Measurements from ENCODE around the gene CAMTA1.
A peak's percentile ranks its signal among the peaks of the same experiment; 100 is the strongest.

CAMTA1 gene

DNA sequence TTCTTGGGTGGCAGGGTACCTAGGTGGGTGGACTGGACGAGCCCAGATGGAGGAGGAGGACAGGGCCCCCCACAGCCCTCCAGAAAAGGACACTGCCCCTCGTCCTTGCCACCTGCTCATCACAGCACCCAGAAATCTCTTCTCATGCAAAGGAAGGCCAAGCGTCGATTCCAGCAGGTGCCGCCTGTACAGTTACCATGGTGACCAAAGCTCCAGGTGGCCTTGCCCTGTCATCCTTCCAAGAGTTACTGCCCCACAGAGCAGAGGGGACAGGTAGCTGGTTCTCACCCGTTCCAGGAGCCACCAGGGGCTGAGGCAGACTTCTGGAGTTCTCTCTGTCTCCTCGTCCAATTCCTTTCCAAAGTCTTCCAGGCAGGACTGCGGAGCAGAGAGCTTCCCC, 865.9 kb downstream of the CAMTA1 start:
- DNase-seq: no peak

DNA sequence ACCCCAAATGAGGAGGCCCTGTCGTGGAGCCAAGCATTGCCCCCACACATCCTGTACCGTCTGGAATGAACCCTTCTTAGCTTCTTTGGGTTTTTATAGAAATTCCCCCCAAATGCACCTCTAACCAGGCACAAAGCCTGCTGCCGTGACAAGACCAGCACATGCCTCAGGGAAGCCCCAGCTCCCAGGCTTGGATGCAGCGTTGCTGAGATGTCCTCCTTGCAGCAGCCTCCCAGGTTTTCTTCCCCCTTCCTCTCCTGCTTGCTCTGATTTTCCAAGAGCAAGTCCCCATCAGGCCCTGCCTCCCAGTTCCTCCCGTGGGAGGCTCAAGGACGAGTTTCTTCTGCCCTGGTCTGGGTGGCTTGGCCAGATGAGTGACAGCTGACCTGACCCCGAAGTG, 866.8 kb downstream of the CAMTA1 start:
- no peak for DNase-seq

DNA sequence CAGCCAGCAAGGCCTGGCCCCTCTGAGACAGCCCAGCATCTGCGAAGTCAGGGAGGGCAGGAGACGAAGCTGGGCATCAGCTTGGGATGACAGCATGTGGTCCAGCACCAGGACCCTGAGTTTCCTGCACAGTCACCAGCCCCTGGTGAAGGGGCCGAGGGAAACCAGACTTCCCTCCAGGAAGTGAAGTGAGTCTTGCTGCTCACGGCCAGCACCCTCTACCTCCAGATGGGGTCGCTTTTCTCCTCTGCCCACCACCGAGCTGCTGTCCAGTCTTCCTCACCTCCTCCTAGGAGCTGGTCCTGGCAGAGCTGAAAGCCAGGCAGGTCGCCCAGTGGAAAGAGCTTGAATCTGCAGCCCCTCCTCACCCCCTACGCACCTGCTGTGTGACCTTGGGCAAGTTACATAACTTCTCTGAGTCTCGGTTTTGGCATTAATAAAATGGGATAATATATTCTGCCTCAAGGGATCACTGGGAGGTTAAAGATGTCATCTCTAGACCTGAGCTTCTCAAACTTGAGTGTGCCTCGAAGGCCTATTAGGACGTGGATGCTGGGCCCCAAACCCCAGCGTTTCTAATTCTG, 867.4 kb downstream of the CAMTA1 start:
- no peak for DNase-seq

DNA sequence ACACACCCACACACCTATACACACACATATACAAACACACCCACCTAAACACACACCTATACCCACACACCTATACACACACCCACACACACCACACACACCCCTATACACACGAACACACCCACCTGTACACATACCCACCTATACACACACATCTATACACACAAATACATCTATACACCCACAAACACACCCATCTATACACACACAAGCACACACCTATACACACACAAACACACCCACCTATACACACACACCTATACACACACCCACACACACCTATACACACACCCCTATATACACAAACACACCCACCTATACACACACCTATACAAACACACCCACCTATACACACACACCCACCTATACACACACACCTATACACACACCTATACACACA, 869.5 kb downstream of the CAMTA1 start:
- DNase-seq: no peak

DNA sequence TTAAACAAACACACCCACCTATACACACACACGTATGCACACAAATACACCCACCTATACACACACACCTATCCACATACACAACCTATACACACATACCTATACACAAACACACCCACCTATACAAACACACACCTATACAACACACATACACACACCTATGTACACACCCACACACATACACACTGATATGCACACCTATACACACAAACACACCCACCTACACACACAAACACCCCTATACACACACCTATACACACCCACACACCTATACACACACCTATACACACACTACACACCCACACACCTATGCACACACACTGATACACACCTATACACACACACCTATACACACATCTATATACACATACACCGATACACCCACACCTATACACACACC, 870.1 kb downstream of the CAMTA1 start:
- no peak for DNase-seq

DNA sequence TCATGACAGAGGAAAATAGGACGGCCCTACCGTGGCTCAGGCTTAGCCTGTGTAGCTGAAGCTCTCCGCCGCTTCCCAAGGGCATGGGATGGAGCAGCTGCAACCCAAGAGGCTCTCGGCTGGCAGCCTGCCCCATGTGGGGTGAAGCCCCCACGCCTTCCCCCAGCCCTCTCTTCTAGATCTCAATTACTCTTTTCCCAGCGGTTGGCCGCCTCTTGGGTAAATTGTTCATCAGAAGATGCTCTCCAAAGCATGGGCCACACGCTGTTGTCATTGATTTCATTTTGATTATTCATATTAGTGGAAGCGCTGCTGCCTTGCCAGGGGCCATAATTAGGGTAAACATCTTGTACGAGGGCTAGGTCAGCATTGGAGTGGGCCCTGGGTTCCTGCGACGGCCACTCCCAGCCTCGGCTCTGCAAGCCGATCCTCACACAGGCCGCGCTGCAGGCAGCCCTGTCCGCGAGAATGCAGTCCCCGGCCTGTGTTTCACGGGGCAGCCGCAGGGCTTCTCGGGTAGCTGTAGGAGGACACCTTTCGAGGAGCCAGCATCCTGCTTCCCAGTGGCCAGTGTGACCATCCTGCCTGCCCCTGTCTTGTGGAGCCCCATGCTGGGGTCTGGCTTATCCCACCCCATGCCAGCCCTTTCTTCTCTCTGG, 871.4 kb downstream of the CAMTA1 start:
- DNase-seq: no peak

DNA sequence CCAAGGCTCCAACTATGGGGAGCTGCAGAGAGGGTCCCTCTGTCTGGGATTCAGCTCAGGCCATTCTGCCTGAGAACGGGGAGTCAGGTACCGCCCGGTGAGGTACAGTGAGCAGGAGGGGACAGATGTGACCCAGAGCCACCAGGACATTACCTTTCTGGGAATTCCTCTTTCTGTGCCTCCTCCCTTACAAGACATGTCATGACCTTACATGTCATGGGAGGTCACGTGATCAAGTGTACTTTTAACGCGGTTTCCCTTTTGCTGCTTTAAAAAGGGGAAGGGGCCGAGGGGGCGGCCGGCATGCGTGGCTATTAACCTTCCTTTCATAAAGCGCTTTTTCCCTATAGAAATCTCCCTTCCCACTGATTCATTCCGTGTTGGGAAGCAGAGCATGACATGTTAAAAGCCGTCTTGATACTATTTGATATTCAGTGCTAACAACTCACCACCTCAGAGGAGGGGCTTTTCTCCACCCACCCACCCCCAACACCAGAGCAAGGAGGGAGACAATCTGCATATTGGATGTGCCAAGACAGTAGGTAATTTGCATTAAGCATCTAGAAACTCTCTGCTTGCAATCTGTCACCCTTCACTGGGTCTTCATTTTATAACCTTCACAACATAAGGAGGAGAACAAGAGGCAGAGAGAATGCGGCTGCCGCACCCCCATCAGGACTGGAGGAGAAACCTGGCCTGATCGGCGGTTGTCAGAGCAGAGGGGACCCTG, 872.2 kb downstream of the CAMTA1 start:
- no peak for DNase-seq

DNA sequence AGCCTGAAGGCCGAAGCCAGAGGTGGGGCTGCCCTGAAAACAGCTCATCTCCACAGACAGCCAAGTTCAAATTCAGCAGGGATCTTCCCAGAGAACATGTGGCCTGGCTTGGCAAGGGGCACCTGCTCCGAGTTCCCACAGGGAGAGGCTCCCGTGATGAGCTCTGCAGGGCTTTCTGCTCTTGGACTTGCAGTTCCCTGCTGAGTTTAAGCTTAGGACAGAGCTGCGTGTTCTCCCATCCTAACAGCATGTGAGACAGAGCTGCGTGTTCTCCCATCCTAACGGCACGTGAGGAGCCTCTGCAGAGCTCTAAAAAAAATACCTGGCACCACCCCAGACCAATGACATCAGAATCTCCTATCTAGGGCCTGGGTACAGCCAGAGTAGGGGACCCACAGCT, 872.8 kb downstream of the CAMTA1 start:
- DNase-seq: no peak

DNA sequence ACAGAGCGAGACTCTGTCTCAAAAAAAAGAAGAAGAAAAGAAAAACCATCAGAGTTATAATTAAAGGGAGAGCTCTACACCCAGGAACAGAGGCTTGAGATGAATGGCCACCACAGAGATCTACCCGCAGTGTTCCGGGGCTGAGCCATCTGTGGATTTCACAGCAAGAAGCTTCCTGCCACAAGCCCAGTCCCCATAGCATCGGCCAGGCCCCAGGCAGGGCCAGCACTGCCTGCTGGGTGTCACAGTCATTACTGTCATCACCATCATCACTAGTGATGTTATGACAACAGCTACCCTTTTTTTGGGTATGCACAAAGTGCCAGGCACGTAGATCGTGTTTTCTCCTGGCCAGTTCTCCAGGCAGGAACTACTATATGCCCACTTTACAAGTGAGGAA, 874.3 kb downstream of the CAMTA1 start:
- DNase-seq: no peak

DNA sequence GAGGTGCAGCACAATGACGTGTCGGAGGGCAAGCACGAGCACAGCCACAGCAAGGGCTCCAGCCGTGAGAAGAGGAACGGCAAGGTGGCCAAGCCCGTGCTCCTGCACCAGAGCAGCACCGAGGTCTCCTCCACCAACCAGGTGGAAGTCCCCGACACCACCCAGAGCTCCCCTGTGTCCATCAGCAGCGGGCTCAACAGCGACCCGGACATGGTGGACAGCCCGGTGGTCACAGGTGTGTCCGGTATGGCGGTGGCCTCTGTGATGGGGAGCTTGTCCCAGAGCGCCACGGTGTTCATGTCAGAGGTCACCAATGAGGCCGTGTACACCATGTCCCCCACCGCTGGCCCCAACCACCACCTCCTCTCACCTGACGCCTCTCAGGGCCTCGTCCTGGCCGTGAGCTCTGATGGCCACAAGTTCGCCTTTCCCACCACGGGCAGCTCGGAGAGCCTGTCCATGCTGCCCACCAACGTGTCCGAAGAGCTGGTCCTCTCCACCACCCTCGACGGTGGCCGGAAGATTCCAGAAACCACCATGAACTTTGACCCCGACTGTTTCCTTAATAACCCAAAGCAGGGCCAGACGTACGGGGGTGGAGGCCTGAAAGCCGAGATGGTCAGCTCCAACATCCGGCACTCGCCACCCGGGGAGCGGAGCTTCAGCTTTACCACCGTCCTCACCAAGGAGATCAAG, 878.3 kb downstream of the CAMTA1 start:
- no peak for DNase-seq

DNA sequence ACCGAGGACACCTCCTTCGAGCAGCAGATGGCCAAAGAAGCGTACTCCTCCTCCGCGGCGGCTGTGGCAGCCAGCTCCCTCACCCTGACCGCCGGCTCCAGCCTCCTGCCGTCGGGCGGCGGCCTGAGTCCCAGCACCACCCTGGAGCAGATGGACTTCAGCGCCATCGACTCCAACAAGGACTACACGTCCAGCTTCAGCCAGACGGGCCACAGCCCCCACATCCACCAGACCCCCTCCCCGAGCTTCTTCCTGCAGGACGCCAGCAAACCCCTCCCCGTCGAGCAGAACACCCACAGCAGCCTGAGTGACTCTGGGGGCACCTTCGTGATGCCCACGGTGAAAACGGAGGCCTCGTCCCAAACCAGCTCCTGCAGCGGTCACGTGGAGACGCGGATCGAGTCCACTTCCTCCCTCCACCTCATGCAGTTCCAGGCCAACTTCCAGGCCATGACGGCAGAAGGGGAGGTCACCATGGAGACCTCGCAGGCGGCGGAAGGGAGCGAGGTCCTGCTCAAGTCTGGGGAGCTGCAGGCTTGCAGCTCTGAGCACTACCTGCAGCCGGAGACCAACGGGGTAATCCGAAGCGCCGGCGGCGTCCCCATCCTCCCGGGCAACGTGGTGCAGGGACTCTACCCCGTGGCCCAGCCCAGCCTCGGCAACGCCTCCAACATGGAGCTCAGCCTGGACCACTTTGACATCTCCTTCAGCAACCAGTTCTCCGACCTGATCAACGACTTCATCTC, 879.1 kb downstream of the CAMTA1 start:
- DNase-seq: no peak

DNA sequence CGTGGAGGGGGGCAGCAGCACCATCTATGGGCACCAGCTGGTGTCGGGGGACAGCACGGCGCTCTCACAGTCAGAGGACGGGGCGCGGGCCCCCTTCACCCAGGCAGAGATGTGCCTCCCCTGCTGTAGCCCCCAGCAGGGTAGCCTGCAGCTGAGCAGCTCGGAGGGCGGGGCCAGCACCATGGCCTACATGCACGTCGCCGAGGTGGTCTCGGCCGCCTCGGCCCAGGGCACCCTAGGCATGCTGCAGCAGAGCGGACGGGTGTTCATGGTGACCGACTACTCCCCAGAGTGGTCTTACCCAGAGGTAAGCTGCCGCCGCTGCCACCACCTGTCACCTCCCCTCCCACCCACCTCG, 879.6 kb downstream of the CAMTA1 start:
- DNase-seq: no peak

DNA sequence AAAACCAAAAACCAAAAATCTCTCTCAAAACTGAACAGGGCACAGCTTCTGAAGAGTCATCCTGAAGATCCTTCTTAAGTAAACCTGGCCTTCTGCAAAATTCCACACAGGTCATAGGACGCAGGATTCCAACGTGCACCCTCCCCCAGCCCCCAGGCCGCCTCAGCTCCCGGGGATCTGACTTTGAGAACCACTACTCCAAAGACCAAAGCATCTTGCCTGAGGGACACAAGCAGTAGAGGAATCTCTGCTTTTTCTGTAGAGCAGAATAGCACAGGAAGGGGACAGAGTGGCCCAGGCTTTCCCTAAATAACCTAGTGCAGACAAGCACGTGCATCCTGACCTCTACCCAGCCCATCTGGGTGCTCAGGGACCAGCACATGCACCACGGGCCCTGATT, 881.0 kb downstream of the CAMTA1 start:
- no peak for DNase-seq

DNA sequence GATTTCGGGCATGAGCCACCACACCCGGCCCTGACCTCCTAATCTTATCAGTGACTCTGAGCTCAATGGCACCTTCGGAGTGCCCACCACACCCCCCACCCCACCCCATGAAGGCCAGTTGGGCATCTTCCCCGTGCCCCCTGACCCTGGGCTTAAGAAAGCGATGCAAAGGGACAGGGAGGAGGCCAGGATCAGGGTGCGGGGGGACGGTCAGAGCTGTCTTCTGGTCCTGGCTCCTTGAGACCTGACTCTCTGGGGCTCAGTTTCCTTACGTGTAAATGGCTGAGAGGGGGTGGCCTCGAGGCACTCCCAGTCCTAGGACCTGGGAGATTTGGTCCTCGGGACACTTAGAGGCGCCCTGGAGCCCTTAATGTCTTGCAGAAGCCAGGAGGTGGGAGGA, 881.9 kb downstream of the CAMTA1 start:
- no peak for DNase-seq

DNA sequence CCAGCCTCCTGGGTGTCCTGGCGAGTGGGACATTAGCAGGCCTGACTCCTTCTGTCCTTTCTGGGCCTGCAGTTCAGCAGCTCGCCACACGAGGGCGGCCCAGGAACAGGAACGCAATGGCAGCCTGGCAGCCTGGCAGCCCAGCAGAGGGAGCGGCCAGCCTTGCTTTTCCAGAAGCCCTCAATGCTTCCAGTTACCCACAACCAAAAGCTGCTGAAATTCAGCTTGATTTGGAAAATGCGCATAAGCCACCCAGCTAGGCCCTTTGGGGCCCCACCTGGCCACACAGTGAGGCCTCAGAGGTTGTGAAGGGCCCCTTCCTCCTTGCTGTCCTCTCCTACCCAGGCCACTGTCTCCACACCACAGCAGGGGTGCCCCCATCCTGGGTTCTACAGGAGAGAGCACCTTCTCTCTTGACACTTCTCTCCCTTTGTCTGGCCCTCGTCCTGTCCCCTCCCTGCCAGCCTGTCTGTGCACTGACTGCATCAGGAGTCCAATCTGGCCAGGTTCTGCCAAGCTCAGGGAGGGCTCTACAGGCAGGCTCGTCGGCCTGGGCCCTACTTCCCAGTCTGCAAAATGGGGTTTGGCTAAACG, 882.5 kb downstream of the CAMTA1 start:
- peak; percentile 87 to 94 (median 92) for DNase-seq

DNA sequence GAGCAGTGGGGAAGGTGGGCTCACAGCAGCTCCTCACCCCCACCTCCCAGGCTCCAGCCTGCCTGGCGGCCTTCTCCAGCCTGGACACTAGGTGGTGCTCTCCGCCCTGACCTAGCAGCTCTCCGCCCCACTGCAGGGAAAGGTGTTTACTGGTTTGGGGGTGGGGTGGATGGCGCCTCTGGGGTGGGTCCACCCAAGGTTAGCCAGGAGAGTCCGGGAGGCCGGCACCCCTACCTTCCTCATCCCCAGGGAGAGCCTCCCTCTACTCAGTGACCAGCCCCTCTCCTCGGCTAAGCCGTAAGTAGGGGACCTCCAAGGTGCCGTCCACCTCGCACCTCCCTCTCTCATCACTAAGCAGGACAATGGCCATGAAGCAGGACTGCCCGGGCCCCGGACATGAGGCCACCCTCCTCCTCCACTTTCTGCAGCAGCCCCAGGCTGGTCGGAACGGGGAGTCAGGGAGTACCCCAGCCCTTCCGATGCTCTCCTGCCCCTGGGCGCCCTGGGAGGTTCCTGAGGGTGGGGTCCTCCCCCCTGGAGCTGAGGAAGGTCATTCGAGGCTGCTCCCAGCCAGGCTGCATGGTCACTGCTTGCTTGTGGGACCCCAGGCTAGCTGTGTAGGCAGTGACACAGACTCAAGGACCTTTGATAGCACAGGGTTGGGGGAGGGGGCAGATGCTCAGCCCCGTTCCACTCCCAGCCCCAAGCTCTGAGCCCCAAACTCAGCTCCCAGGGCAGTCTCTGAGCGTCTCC, 884.5 kb downstream of the CAMTA1 start:
- DNase-seq: peak; percentile 39 to 72 (median 60)

DNA sequence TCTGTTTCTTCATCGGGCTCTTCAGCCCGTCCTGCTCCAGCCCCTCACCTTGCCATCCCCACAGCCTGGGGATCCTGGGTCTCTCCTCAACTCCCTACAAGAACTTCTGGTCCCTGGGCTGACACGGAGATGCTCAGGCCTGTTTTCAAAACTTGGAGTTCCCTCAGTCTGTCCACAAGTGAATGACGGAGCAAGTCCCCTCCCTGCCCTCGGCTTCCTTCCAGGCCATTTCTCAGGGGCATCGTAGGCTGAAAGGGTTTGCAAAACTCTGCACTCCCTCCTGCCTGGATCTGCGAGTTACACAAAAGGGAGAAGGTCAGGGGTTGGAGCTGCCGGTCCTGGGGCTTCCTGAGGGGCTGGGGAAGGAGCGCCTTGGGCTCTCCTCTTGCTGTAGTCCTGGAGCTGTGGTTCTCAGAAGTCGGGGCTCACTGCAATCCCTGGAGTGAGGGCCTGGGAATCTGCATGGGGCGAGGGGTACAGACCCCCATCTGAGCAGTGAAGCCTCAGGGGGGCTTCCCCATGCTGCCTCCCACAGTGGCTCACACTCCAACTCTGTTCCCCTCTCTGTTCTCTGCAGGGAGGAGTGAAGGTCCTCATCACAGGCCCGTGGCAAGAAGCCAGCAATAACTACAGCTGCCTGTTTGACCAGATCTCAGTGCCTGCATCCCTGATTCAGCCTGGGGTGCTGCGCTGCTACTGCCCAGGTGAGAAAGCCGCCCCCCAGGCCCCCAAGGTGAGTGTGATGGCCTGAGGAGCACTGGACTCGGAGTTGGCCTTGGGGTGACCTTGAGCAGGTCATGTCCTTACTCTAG, 885.3 kb downstream of the CAMTA1 start:
- DNase-seq: no peak

DNA sequence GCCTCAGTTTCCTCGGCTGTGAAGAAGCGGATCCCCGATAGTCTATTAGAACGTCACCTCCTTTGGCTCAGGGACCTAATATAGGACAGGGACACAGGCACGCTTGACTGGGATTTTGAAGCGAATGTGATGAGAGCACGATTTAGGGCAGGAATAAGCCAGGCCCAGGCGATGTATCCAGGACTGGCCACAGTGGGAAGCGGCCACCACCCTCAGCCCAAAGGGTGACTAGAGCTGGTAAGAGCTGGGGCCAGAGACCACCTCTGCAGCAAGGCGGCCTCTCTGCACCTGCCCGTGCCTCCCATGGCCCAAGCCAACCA, 885.9 kb downstream of the CAMTA1 start:
- DNase-seq: no peak

DNA sequence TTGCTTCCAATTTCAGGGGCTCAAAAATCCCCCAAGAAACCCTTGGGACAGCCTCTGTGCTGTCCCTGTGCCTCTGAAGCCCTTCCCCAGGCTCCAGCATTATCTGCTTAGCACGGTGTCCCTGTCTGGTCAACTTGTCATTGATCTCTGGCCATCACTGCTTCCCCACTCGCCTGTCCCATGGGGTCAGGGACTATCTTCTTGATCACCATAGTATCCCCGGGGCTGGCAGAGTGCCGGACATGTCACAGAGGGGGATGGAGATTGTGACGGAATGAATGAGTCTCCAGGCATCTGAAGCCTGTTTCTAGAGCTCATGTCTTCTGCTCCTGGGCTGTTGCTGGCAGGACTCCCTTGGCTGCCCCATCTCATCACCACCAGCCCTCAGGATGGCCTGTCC, 886.4 kb downstream of the CAMTA1 start:
- no peak for DNase-seq

DNA sequence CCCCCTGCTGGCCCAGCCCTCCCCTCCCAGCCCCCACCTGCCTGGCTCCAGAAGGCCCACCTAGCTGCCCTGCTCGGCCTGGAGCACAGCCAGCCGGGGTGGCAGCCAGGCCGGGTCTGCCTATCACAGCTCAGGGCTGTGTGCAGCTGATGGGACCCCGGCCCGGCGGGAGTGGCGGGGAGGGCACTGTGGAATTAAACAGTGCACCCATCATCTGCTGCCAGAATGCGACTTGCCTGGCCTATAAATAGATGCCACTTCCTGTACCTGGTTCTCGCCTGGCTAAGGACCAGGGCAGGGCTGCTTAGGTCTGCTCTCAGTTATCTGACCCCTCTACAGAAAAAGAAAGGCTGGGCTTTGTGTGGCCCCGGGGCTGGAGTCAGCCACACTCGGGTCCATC, 887.6 kb downstream of the CAMTA1 start:
- no peak for DNase-seq

DNA sequence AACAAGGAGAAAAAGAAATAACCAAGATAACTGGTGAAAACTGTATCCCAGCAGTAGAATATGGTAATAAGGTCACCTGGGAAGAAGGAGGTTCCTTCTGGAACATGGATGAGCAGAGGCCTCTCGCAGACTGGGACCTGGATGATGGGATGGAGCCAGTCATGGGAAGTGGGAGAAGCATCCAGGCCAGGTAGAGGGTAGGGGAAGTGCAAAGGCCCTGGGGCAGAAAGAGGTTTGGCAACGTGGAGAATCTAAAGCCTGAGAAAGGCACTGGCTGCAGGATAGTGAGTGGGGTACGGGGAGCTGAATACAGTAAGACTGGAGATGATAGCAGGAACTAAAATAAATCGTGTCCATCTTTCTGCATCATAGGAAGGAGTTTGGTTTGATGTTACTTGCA, 889.7 kb downstream of the CAMTA1 start:
- no peak for DNase-seq

Measured in suppressor macrophage (primary cell).